SK-N-SH (cell line): Measurements from ENCODE around the gene TERC. TPM values are rescaled to one million over a fixed set of nuclear protein-coding genes. Genes with fewer than 3 reads are reported as not detected.
A peak's percentile ranks its signal among the peaks of the same experiment; 100 is the strongest.

ENCODE experiments used
- CHD2 ChIP-seq: fragments of 150-350 bp; IDR thresholded peaks from 2 replicates; pipeline ENCODE4 v1.6.1; 2018; ENCODE audit warnings: low read length; ENCODE audit not compliant: partially characterized antibody
- CTCF ChIP-seq: fragments of 200-600 bp; sonication (generic); IDR thresholded peaks from 2 replicates; pipeline ENCODE4 v1.6.1; 2017; ENCODE audit warnings: antibody characterized with exemption, mild to moderate bottlenecking, moderate library complexity
- ELF1 ChIP-seq: IDR thresholded peaks from 2 replicates; pipeline ENCODE4 v1.4.0; 2012
- EP300 ChIP-seq, 2 experiments: IDR thresholded peaks; 2 replicates each; pipeline versions ENCODE4 v1.4.0 to v1.6.1; 2012; ENCODE audit warnings: borderline replicate concordance in 1 of 2, low read depth in 1 of 2, low read length in 1 of 2
- EZH2phosphoT487 ChIP-seq: fragments of 200-600 bp; sonication (generic); IDR thresholded peaks from 2 replicates; pipeline ENCODE4 v1.6.1; 2017; ENCODE audit warnings: low read depth, mixed run types, mild to moderate bottlenecking, antibody characterized with exemption, moderate library complexity, borderline replicate concordance
- FOSL2 ChIP-seq: IDR thresholded peaks from 2 replicates; pipeline ENCODE4 v1.4.0; 2012; ENCODE audit warnings: low read depth, mild to moderate bottlenecking, moderate library complexity, borderline replicate concordance
- GATA2 ChIP-seq: sonication (generic); formaldehyde crosslinking; IDR thresholded peaks from 2 replicates; pipeline ENCODE4 v1.5.0; 2020; ENCODE audit warnings: mild to moderate bottlenecking, missing genetic modification reagents
- JUND ChIP-seq: IDR thresholded peaks from 2 replicates; pipeline ENCODE4 v1.4.0; 2012
- MXI1 ChIP-seq: IDR thresholded peaks from 2 replicates; pipeline ENCODE4 v1.6.1; 2012; ENCODE audit warnings: mild to moderate bottlenecking, low read depth, low read length, improper control_type of control experiment
- POLR2AphosphoS5 ChIP-seq: IDR thresholded peaks from 2 replicates; pipeline ENCODE4 v1.6.1; 2012; ENCODE audit warnings: low read depth, low read length
- RFX5 ChIP-seq: IDR thresholded peaks from 2 replicates; pipeline ENCODE4 v1.6.1; 2012; ENCODE audit warnings: mild to moderate bottlenecking, improper control_type of control experiment, low read length
- SIN3A ChIP-seq: IDR thresholded peaks from 2 replicates; pipeline ENCODE4 v1.6.1; 2012; ENCODE audit warnings: low read depth, mild to moderate bottlenecking, low read length, moderate library complexity, borderline replicate concordance
- SMC3 ChIP-seq: IDR thresholded peaks from 2 replicates; pipeline ENCODE4 v1.6.1; 2012; ENCODE audit warnings: low read depth, low read length, improper control_type of control experiment
- TAF1 ChIP-seq: IDR thresholded peaks from 2 replicates; pipeline ENCODE4 v1.6.1; 2012; ENCODE audit warnings: low read depth, mild to moderate bottlenecking, low read length, moderate library complexity, borderline replicate concordance
- TCF12 ChIP-seq: IDR thresholded peaks from 2 replicates; pipeline ENCODE4 v1.4.0; 2012
- TEAD4 ChIP-seq: IDR thresholded peaks from 2 replicates; pipeline ENCODE4 v1.4.0; 2012; ENCODE audit warnings: mild to moderate bottlenecking, borderline replicate concordance; ENCODE audit not compliant: insufficient read depth
- USF2 ChIP-seq: fragments of 150-350 bp; IDR thresholded peaks from 2 replicates; pipeline ENCODE4 v1.6.1; 2017; ENCODE audit warnings: antibody characterized with exemption, low read length, low read depth, borderline replicate concordance
- polyA plus RNA-seq, 3 experiments: library from polyadenylated mRNA; depleted of rRNA; stranded (reverse); fragments of >200 nt; gene quantifications; 2 replicates each; pipeline ENCODE4 v1.2.3, GENCODE V29; 2012
- TF ChIP-seq, protein P1 (sequence below): IDR thresholded peaks from 2 replicates; pipeline ENCODE4 v1.4.0; 2012; ENCODE audit warnings: low read depth, borderline replicate concordance
- TF ChIP-seq, protein P2 (sequence below): IDR thresholded peaks from 2 replicates; pipeline ENCODE4 v1.4.0; 2012; ENCODE audit warnings: low read depth
- TF ChIP-seq, protein P3 (sequence below): IDR thresholded peaks from 2 replicates; pipeline ENCODE4; 2012

Gene TERC
- polyA plus RNA-seq, 1 of the 3 experiments (the other 2 are of a cell fraction) = 0.64 TPM

DNA sequence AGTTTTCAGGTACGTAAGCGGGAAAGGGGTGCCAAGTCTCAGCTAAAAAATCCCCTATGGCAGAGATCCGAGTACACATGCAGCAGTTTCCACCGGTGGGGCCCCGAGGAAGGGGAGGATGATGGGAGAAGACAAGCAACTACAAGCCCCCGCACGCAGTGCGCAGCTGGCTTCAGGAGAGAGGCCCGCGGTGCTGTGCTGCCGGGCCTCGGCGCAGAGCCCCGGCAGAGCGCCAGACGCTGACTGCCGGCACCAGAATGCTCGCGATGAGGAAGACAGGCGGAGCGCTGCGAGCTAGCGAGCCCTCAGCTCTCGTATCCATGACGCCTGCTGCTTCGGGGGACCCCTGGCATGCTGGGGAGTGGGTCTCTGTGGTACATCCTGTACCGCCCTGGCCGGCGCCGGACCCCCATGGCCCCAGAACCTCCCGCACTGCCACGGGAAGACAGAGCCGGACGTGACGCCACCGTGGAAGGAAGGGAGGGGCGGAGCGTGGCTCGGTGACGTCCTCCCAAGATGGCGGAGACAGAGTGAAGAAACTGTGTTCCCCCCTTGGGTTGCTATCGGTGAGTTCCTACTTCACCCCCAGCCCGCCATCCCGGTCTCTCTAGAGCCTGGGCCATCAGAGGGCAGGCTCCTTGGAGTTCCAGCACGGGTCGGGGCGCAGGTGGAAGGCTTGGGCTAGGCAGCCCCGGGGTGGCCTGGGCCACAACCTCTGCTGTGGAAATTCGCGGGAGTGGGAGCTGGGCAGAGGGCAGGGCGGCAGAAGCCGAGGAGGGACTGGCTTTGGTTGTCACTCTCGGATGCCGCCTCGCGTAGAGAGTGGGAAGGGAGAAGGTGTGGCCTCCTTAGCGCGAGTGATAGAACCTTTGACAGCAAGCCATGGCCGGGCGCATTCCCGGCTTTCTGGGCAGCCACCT lies 8.3 kb upstream of the TERC start, which contains the start of gene MYNN (continued):
- TF ChIP-seq USF2 = no peak
- peak; percentile 37 for TF ChIP-seq CHD2
- TF ChIP-seq FOSL2 = no peak
- TF ChIP-seq, protein P1, sequence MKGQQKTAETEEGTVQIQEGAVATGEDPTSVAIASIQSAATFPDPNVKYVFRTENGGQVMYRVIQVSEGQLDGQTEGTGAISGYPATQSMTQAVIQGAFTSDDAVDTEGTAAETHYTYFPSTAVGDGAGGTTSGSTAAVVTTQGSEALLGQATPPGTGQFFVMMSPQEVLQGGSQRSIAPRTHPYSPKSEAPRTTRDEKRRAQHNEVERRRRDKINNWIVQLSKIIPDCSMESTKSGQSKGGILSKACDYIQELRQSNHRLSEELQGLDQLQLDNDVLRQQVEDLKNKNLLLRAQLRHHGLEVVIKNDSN = no peak
- TF ChIP-seq TCF12 = no peak
- no peak for TF ChIP-seq GATA2 (CRISPR knock-in tag)
- TF ChIP-seq EP300 (IDR thresholded peaks at IDR 0.05; ENCODE audit: borderline replicate concordance in 1 of 2, low read depth in 1 of 2, low read length in 1 of 2) = no peak
- peak; percentile 83 for TF ChIP-seq MXI1
- no peak for TF ChIP-seq RFX5
- TF ChIP-seq TEAD4 = no peak
- TF ChIP-seq SIN3A = 0 out of 2 replicates have a peak, but pooled peaks have one; percentile 35
- TF ChIP-seq TAF1 = peak; percentile 28; the same call in 1 of the 2 replicates
- no peak; the same call in 1 of the 2 replicates for TF ChIP-seq CTCF
- TF ChIP-seq, protein P2, sequence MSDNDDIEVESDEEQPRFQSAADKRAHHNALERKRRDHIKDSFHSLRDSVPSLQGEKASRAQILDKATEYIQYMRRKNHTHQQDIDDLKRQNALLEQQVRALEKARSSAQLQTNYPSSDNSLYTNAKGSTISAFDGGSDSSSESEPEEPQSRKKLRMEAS = peak; percentile 63; the same call in 1 of the 2 replicates
- TF ChIP-seq ELF1 = no peak
- TF ChIP-seq, protein P3, sequence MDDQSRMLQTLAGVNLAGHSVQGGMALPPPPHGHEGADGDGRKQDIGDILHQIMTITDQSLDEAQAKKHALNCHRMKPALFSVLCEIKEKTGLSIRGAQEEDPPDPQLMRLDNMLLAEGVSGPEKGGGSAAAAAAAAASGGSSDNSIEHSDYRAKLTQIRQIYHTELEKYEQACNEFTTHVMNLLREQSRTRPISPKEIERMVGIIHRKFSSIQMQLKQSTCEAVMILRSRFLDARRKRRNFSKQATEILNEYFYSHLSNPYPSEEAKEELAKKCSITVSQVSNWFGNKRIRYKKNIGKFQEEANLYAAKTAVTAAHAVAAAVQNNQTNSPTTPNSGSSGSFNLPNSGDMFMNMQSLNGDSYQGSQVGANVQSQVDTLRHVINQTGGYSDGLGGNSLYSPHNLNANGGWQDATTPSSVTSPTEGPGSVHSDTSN = no peak
- TF ChIP-seq EZH2phosphoT487 = no peak
- TF ChIP-seq SMC3 = no peak; the same call in 1 of the 2 replicates
- peak; percentile 89 for TF ChIP-seq POLR2AphosphoS5
- no peak for TF ChIP-seq JUND
